ENCODE results near the gene SPOP. TPM values are rescaled to one million over a fixed set of nuclear protein-coding genes. Genes with fewer than 3 reads are reported as not detected.
"Not testable (repeated sequence)": the region's sequence is repeated elsewhere in the genome, so short reads cannot be mapped to it uniquely, and the experiment has no call there.

SPOP gene
- total and polyA plus RNA-seq, 2 of the 4 experiments (the other 2 are of a cell fraction) = 24.9 to 47.5 TPM

DNA sequence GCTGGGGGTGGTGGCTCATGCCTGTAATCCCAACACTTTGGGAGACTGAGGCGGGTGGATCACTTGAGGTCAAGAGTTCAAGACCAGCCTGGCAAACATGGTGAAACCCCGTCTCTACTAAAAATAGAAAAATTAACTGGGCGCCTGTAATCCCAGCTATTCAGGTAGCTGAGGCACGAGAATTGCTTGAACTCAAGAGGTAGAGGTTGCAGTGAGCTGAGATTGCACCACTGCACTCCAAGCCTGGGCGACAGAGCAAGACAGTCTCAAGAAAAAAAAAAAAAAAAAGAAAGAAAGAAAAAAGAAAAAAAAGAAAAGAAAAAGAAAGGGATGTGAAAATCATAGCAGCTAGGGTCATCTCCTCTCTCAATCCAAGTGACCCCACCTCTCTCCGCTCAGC, 46.7 kb upstream of the SPOP start:
- CTCF ChIA-PET = interaction anchor here (0.7 kb wide), 1 partner anchor 167 kb away, joined by 3 read pairs; no protein-coding TSS in a partner anchor

More for the DNA sequence above, 46.7 kb upstream of the SPOP start:
- H3K4me1 ChIP-seq (ENCODE audit: control insufficient read depth, insufficient read depth, low read length); BruUV-seq (replicated peaks); H4K5ac ChIP-seq (ENCODE audit: low read depth, low read length); H2AK9ac ChIP-seq (replicated peaks; ENCODE audit: low read depth, low read length, poor library complexity); H3K79me1 ChIP-seq (ENCODE audit: low read depth in 1 of 2, low read length in 2 of 2); H3K9me1 ChIP-seq (ENCODE audit: insufficient read depth, low read length); H3K9ac ChIP-seq (ENCODE audit: low read depth, low read length); H4K20me1 ChIP-seq (ENCODE audit: insufficient read depth, low read length); H3K4ac ChIP-seq (ENCODE audit: low read depth, low read length); in situ Hi-C loops (cut with MboI; ENCODE audit: low sequenced_read_pairs); ATAC-seq (ENCODE audit: low read depth); POLR2A ChIA-PET (ENCODE audit: unreplicated experiment); H2AFZ ChIP-seq (replicated peaks; ENCODE audit: low read length, poor library complexity); H4K91ac ChIP-seq (ENCODE audit: insufficient read depth, low read depth, low read length); H4K8ac ChIP-seq (ENCODE audit: low read depth in 2 of 2, low read length in 2 of 2); H3K36me3 ChIP-seq (ENCODE audit: control insufficient read depth, insufficient read depth, low read length); H3K18ac ChIP-seq (ENCODE audit: low read depth, low read length); H2BK20ac ChIP-seq (ENCODE audit: low read depth, low read length); H3K23ac ChIP-seq (ENCODE audit: low read depth, low read length); H3K4me3 ChIP-seq (ENCODE audit: insufficient read depth, low read depth, low read length); H2BK120ac ChIP-seq (ENCODE audit: low read depth, low read length); H3K56ac ChIP-seq (ENCODE audit: extremely low read depth, insufficient read depth, low read length); H2AK5ac ChIP-seq (ENCODE audit: low read depth, low read length); H2BK15ac ChIP-seq (ENCODE audit: low read depth, low read length); H2BK5ac ChIP-seq (ENCODE audit: low read depth, low read length, poor library complexity, severe bottlenecking); H3K27ac ChIP-seq (ENCODE audit: insufficient read depth, low read length); intact Hi-C loops (cut with micrococcal nuclease); H3K4me2 ChIP-seq (ENCODE audit: low read depth, low read length); DNase-seq; H3K27me3 ChIP-seq (ENCODE audit: control insufficient read depth, insufficient read depth, low read length); H3K9me3 ChIP-seq (ENCODE audit: control insufficient read depth, insufficient read depth, low read length); dilution Hi-C loops (cut with HindIII; ENCODE audit: low sequenced_read_pairs, unreplicated experiment); H3K14ac ChIP-seq (replicated peaks; ENCODE audit: low read depth, low read length): not testable (repeated sequence)
- WGBS, 2 experiments (ENCODE audit: extremely low coverage in 2 of 2, insufficient read length in 1 of 2) = no CpG with 5 or more reads among the region's 6 CpGs
